SK-N-MC (cell line): ENCODE measurements around the gene TMEM171.

ENCODE experiments used
- DNase-seq: peaks from one replicate; pipeline ENCODE4 v3.0.0-alpha.2; 2011; ENCODE audit warnings: low read depth, low spot score
- H3K27ac ChIP-seq: fragments of 200-600 bp; sonication (generic); 2 replicates; pipeline ENCODE4 v1.5.1; 2016; ENCODE audit warnings: mixed run types
- H3K36me3 ChIP-seq: fragments of 200-600 bp; sonication (generic); 2 replicates; pipeline ENCODE4 v1.6.1; 2017; ENCODE audit warnings: antibody characterized with exemption, low read length, mixed read lengths; ENCODE audit not compliant: insufficient read depth
- H3K4me3 ChIP-seq: fragments of 200-600 bp; sonication (generic); 2 replicates; pipeline ENCODE4 v1.5.1; 2016
- H3K9ac ChIP-seq: fragments of 200-600 bp; sonication (generic); 2 replicates; pipeline ENCODE4 v1.8.0; 2017; ENCODE audit warnings: mixed run types, mixed read lengths; ENCODE audit not compliant: insufficient read length
- H3K9me3 ChIP-seq: fragments of 200-600 bp; sonication (generic); 2 replicates; pipeline ENCODE4 v1.6.1; 2017; ENCODE audit warnings: low read depth, mild to moderate bottlenecking, antibody characterized with exemption, low read length, moderate library complexity, mixed read lengths
- EZH2 ChIP-seq: fragments of 200-600 bp; sonication (generic); IDR thresholded peaks from one replicate; pipeline ENCODE4 v1.6.1; 2017; ENCODE audit warnings: antibody characterized with exemption
- FOXP2 ChIP-seq: optimal IDR thresholded peaks from 2 replicates; pipeline ENCODE3; 2011; ENCODE audit warnings: mild to moderate bottlenecking, moderate library complexity; ENCODE audit not compliant: insufficient read depth; ENCODE audit errors: extremely low read length, control extremely low read depth
- POLR2AphosphoS5 ChIP-seq: IDR thresholded peaks from 2 replicates; pipeline ENCODE4 v1.6.1; 2012; ENCODE audit warnings: mild to moderate bottlenecking, low read depth, low read length, borderline replicate concordance

TMEM171 gene

DNA sequence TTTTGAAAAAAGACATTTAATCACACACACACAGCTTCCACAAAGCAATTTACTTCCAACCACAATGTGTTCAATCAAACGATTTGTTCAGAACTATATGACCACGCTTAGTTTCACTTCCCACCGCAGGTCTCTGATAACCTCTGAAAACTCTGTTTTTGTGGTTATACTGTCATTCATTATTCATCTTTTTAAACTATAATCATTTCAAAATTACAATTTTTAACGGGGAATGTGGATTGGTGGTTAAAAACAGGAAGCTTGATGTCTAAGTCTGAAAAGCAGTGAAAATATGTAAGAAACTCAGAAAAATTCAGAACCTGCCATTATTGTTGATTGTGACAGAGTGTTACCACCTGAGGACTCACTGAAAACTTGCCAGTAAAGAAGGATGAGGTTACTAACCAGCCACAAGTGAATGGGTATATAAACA, 39.9 kb downstream of the TMEM171 start:
- Histone ChIP-seq H3K9me3 (no peaks in the 10 kb centered on the region), H3K9ac (no peak overlapping the region), H3K27ac (no peak overlapping the region), H3K36me3 (no peaks in the 10 kb centered on the region), H3K4me3 (no peak overlapping the region)
- TF ChIP-seq POLR2AphosphoS5 (no peak), FOXP2 (no peak), EZH2 (no peak)
- DNase-seq: no peak

GRCh38 chr5:73170522-73170921, 50.1 kb downstream of the TMEM171 start:
- Histone ChIP-seq H3K36me3 (no peaks in the 10 kb centered on the region), H3K27ac (no peak overlapping the region), H3K9ac (no peak overlapping the region), H3K9me3 (no peaks in the 10 kb centered on the region), H3K4me3 (no peak overlapping the region)
- TF ChIP-seq EZH2 (no peak), FOXP2 (no peak), POLR2AphosphoS5 (no peak)
- no peak for DNase-seq

GRCh38 chr5:73171495-73171894, 51.1 kb downstream of the TMEM171 start:
- no peak for TF ChIP-seq EZH2
- TF ChIP-seq POLR2AphosphoS5: no peak
- no peak for TF ChIP-seq FOXP2
- DNase-seq: no peak
- Histone ChIP-seq H3K4me3 (no peak overlapping the region), H3K9ac (no peak overlapping the region), H3K9me3 (no peaks in the 10 kb centered on the region), H3K36me3 (no peaks in the 10 kb centered on the region), H3K27ac (no peak overlapping the region)

DNA sequence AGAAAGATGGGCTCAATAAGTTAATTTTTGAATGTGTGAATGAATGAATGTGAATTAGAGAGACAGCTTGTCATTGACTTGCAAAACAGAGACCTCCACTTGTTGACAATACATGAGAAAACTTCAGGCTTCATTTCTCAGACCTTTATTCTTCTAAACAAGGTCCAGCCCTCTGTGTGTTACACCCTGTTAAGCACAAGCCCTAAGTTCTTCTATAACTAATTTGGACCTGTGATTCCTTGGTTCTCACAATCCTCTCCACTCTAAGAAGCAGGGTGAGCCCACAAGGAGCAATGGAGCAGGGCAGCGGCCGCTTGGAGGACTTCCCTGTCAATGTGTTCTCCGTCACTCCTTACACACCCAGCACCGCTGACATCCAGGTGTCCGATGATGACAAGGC, 52.6 kb downstream of the TMEM171 start, which contains the start of gene TMEM174:
TSS of gene TMEM174 (plus strand) at position 243 of the 400 bp plus-strand sequence. CDS start at position 294, 51 bp downstream.
- no peaks in the 10 kb centered on the region for H3K9me3 ChIP-seq
- no peak within 1 kb of the TSS for H3K9ac ChIP-seq
- H3K36me3 ChIP-seq: no peaks in the 10 kb centered on the region
- DNase-seq: no peak
- no peak for TF ChIP-seq EZH2
- no peak for TF ChIP-seq POLR2AphosphoS5
- TF ChIP-seq FOXP2: no peak
- no peak within 1 kb of the TSS for H3K4me3 ChIP-seq
- no peak within 1 kb of the TSS for H3K27ac ChIP-seq

DNA sequence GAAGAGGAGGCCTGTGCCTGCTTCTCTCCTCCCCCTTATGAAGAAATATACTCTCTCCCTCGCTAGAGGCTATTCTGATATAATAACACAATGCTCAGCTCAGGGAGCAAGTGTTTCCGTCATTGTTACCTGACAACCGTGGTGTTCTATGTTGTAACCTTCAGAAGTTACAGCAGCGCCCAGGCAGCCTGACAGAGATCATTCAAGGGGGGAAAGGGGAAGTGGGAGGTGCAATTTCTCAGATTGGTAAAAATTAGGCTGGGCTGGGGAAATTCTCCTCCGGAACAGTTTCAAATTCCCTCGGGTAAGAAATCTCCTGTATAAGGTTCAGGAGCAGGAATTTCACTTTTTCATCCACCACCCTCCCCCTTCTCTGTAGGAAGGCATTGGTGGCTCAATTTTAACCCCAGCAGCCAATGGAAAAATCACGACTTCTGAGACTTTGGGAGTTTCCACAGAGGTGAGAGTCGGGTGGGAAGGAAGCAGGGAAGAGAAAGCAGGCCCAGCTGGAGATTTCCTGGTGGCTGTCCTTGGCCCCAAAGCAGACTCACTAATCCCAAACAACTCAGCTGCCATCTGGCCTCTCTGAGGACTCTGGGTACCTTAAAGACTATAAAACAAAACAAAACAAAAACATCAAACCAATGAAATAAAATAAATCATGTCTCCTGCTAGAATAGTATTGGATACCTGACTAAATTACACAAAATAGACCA, 53.9 kb downstream of the TMEM171 start:
- no peak overlapping the region for H3K27ac ChIP-seq
- DNase-seq: no peak
- H3K9ac ChIP-seq: no peak overlapping the region
- no peak for TF ChIP-seq EZH2
- no peak for TF ChIP-seq FOXP2
- TF ChIP-seq POLR2AphosphoS5: no peak
- H3K4me3 ChIP-seq: no peak overlapping the region
- H3K9me3 ChIP-seq: no peaks in the 10 kb centered on the region
- no peaks in the 10 kb centered on the region for H3K36me3 ChIP-seq

DNA sequence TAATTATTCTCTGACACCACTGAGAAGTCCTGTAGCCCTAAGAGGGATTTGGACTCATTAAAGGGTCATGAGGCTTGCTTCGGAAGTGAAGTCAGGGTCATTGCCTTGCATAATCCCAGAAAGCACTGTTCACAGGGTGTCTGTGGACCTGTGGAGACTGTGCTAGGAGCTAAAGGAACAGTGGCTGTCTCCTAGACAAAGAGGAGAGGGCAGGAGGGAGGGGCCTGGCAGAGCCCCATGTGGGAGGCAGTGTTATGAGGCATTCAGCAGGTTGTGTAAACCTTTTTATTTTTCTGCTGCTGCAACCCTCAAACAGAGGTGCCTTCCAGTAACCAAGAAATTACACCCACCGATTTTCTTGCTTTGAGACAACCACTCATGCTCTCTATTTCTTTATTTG, 55.9 kb downstream of the TMEM171 start:
- H3K9ac ChIP-seq: no peak overlapping the region
- no peaks in the 10 kb centered on the region for H3K36me3 ChIP-seq
- no peak overlapping the region for H3K4me3 ChIP-seq
- H3K9me3 ChIP-seq: no peaks in the 10 kb centered on the region
- no peak for DNase-seq
- H3K27ac ChIP-seq: no peak overlapping the region
- TF ChIP-seq POLR2AphosphoS5 (no peak), FOXP2 (no peak), EZH2 (no peak)

- Histone ChIP-seq H3K9me3 (no peaks in the 10 kb centered on the region), H3K9ac (no peak overlapping the region), H3K36me3 (no peaks in the 10 kb centered on the region), H3K4me3 (no peak overlapping the region), H3K27ac (no peak overlapping the region)
- no peak for TF ChIP-seq POLR2AphosphoS5
- DNase-seq: no peak
Observed at GRCh38 chr5:73178265-73178664, 57.9 kb downstream of the TMEM171 start.

- Histone ChIP-seq H3K36me3 (no peaks in the 10 kb centered on the region), H3K9me3 (no peaks in the 10 kb centered on the region), H3K9ac (no peak overlapping the region), H3K27ac (no peak overlapping the region), H3K4me3 (no peak overlapping the region)
- no peak for DNase-seq
- TF ChIP-seq POLR2AphosphoS5 (no peak), FOXP2 (no peak), EZH2 (no peak)
Observed at GRCh38 chr5:73179730-73180129, 59.4 kb downstream of the TMEM171 start.

DNA sequence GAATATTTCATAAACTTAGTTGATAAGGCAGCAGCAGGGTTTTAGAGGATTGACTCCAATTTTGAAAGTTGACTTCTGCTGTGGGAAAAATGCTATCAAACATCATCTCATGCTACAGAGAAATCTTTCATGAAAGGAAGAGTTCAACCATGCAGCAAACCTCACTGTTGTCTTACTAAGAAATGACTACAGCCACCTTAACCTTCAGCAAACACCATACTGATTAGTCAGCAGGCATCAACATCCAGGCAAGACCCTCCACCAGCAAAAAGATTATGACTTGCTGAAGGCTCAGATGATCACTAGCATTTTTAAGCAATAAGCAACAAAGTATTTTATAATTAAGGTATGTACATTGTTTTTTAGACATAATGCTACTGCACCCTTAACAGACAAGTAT, 60.2 kb downstream of the TMEM171 start:
- Histone ChIP-seq H3K36me3 (no peaks in the 10 kb centered on the region), H3K9ac (no peak overlapping the region), H3K9me3 (no peaks in the 10 kb centered on the region), H3K4me3 (no peak overlapping the region), H3K27ac (no peak overlapping the region)
- TF ChIP-seq POLR2AphosphoS5 (no peak), EZH2 (no peak), FOXP2 (no peak)
- no peak for DNase-seq
